ENCODE results near the gene PHC2.

The PHC2 gene

DNA sequence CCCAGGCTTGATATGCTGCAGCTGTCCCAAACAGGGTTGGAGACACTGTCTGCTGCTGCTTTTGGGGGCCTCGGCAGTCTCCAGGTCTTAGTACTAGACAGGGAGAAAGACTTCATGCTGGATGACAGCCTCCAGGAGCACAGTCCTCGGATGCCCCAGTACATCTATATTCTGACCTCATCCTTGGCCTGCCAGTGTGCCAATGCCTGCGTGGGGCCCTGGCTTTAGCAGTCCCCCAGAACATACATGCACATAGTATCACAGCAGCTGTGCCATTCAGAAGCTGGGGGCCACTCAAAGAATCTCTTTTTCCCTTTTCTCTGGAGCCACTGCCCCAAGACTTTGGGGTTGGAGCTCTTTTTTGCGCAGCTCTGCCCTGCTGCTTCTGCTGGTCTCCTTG is 37.1 kb upstream of the PHC2 start:
- no peak for TF ChIP-seq ZNF8 (CRISPR knock-in tag; IDR thresholded peaks at IDR 0.05)
- no peak for TF ChIP-seq ISL1 (CRISPR knock-in tag; IDR thresholded peaks at IDR 0.05)
- TF ChIP-seq ARNTL (CRISPR knock-in tag; IDR thresholded peaks at IDR 0.05; ENCODE audit: borderline replicate concordance, low read depth) = no peak
- TF ChIP-seq, protein P1, sequence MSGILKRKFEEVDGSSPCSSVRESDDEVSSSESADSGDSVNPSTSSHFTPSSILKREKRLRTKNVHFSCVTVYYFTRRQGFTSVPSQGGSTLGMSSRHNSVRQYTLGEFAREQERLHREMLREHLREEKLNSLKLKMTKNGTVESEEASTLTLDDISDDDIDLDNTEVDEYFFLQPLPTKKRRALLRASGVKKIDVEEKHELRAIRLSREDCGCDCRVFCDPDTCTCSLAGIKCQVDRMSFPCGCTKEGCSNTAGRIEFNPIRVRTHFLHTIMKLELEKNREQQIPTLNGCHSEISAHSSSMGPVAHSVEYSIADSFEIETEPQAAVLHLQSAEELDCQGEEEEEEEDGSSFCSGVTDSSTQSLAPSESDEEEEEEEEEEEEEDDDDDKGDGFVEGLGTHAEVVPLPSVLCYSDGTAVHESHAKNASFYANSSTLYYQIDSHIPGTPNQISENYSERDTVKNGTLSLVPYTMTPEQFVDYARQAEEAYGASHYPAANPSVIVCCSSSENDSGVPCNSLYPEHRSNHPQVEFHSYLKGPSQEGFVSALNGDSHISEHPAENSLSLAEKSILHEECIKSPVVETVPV (CRISPR knock-in tag; IDR thresholded peaks at IDR 0.05) = no peak
- TF ChIP-seq, protein P2, sequence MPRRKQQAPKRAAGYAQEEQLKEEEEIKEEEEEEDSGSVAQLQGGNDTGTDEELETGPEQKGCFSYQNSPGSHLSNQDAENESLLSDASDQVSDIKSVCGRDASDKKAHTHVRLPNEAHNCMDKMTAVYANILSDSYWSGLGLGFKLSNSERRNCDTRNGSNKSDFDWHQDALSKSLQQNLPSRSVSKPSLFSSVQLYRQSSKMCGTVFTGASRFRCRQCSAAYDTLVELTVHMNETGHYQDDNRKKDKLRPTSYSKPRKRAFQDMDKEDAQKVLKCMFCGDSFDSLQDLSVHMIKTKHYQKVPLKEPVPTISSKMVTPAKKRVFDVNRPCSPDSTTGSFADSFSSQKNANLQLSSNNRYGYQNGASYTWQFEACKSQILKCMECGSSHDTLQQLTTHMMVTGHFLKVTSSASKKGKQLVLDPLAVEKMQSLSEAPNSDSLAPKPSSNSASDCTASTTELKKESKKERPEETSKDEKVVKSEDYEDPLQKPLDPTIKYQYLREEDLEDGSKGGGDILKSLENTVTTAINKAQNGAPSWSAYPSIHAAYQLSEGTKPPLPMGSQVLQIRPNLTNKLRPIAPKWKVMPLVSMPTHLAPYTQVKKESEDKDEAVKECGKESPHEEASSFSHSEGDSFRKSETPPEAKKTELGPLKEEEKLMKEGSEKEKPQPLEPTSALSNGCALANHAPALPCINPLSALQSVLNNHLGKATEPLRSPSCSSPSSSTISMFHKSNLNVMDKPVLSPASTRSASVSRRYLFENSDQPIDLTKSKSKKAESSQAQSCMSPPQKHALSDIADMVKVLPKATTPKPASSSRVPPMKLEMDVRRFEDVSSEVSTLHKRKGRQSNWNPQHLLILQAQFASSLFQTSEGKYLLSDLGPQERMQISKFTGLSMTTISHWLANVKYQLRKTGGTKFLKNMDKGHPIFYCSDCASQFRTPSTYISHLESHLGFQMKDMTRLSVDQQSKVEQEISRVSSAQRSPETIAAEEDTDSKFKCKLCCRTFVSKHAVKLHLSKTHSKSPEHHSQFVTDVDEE (CRISPR knock-in tag; IDR thresholded peaks at IDR 0.05) = no peak
- TF ChIP-seq ESRRG (CRISPR knock-in tag; IDR thresholded peaks at IDR 0.05) = no peak
- TF ChIP-seq ZC3H10 (CRISPR knock-in tag; IDR thresholded peaks at IDR 0.05) = no peak
- TF ChIP-seq CSDC2 (CRISPR knock-in tag; IDR thresholded peaks at IDR 0.05) = no peak
- TF ChIP-seq RARB (CRISPR knock-in tag; IDR thresholded peaks at IDR 0.05) = no peak
- TF ChIP-seq ZFP3 (CRISPR knock-in tag; IDR thresholded peaks at IDR 0.05) = no peak
- no peak for TF ChIP-seq ZNF565 (CRISPR knock-in tag; conservative IDR thresholded peaks at IDR 0.05; ENCODE audit: low read depth)
- TF ChIP-seq TCF4 (CRISPR knock-in tag; IDR thresholded peaks at IDR 0.05; ENCODE audit: borderline replicate concordance) = no peak
- TF ChIP-seq, protein P3, sequence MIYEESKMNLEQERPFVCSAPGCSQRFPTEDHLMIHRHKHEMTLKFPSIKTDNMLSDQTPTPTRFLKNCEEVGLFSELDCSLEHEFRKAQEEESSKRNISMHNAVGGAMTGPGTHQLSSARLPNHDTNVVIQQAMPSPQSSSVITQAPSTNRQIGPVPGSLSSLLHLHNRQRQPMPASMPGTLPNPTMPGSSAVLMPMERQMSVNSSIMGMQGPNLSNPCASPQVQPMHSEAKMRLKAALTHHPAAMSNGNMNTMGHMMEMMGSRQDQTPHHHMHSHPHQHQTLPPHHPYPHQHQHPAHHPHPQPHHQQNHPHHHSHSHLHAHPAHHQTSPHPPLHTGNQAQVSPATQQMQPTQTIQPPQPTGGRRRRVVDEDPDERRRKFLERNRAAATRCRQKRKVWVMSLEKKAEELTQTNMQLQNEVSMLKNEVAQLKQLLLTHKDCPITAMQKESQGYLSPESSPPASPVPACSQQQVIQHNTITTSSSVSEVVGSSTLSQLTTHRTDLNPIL (CRISPR knock-in tag; IDR thresholded peaks at IDR 0.05; ENCODE audit: low read depth) = no peak
- no peak for TF ChIP-seq ZFP30 (CRISPR knock-in tag; IDR thresholded peaks at IDR 0.05)
- no peak for TF ChIP-seq BACH2 (CRISPR knock-in tag; IDR thresholded peaks at IDR 0.05; ENCODE audit: borderline replicate concordance)
- TF ChIP-seq SNAI2 (CRISPR knock-in tag; IDR thresholded peaks at IDR 0.05) = no peak
- no peak for TF ChIP-seq PPARA (CRISPR knock-in tag; IDR thresholded peaks at IDR 0.05; ENCODE audit: borderline replicate concordance)
- no peak for TF ChIP-seq ZNF70 (CRISPR knock-in tag; IDR thresholded peaks at IDR 0.05)
- TF ChIP-seq, protein P4, sequence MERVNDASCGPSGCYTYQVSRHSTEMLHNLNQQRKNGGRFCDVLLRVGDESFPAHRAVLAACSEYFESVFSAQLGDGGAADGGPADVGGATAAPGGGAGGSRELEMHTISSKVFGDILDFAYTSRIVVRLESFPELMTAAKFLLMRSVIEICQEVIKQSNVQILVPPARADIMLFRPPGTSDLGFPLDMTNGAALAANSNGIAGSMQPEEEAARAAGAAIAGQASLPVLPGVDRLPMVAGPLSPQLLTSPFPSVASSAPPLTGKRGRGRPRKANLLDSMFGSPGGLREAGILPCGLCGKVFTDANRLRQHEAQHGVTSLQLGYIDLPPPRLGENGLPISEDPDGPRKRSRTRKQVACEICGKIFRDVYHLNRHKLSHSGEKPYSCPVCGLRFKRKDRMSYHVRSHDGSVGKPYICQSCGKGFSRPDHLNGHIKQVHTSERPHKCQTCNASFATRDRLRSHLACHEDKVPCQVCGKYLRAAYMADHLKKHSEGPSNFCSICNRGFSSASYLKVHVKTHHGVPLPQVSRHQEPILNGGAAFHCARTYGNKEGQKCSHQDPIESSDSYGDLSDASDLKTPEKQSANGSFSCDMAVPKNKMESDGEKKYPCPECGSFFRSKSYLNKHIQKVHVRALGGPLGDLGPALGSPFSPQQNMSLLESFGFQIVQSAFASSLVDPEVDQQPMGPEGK (CRISPR knock-in tag; IDR thresholded peaks at IDR 0.05; ENCODE audit: borderline replicate concordance) = no peak
- ATAC-seq = no peak

DNA sequence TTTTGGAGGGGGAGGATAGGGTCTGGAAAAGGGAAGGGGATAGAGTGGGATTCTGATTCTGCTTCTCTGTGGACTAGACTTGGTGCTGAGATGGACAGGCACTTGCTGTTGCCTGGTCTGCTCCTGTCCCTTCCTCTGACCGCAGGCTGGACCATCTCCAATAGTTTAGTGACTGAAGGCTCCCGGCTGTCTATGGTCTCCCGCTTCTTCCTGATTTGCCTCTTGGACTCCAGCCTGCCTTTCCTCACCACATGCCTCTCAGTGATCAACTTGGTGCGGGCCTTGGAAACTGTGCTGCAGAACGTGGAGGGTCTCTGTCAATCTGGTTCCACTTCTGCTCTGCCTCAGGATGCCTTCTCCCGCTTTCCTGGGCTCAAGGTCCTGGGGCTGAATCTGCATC is 35.3 kb upstream of the PHC2 start:
- no peak for ATAC-seq
- TF ChIP-seq, protein P2 (CRISPR knock-in tag; IDR thresholded peaks at IDR 0.05) = no peak
- TF ChIP-seq ESRRG (CRISPR knock-in tag; IDR thresholded peaks at IDR 0.05) = no peak
- TF ChIP-seq GLIS3 (CRISPR knock-in tag; IDR thresholded peaks at IDR 0.05) = no peak
- TF ChIP-seq ZNF70 (CRISPR knock-in tag; IDR thresholded peaks at IDR 0.05) = no peak
- TF ChIP-seq SNAI2 (CRISPR knock-in tag; IDR thresholded peaks at IDR 0.05) = no peak
- TF ChIP-seq, protein P3 (CRISPR knock-in tag; IDR thresholded peaks at IDR 0.05; ENCODE audit: low read depth) = no peak
- TF ChIP-seq ARNTL (CRISPR knock-in tag; IDR thresholded peaks at IDR 0.05; ENCODE audit: borderline replicate concordance, low read depth) = no peak
- TF ChIP-seq BACH2 (CRISPR knock-in tag; IDR thresholded peaks at IDR 0.05; ENCODE audit: borderline replicate concordance) = no peak
- TF ChIP-seq RARB (CRISPR knock-in tag; IDR thresholded peaks at IDR 0.05) = no peak
- no peak for TF ChIP-seq ZNF8 (CRISPR knock-in tag; IDR thresholded peaks at IDR 0.05)
- no peak for TF ChIP-seq ZC3H10 (CRISPR knock-in tag; IDR thresholded peaks at IDR 0.05)
- TF ChIP-seq, protein P1 (CRISPR knock-in tag; IDR thresholded peaks at IDR 0.05) = no peak
- no peak for TF ChIP-seq TOX (CRISPR knock-in tag; IDR thresholded peaks at IDR 0.05; ENCODE audit: borderline replicate concordance)
- no peak for TF ChIP-seq ZFP3 (CRISPR knock-in tag; IDR thresholded peaks at IDR 0.05)
- TF ChIP-seq, protein P5, sequence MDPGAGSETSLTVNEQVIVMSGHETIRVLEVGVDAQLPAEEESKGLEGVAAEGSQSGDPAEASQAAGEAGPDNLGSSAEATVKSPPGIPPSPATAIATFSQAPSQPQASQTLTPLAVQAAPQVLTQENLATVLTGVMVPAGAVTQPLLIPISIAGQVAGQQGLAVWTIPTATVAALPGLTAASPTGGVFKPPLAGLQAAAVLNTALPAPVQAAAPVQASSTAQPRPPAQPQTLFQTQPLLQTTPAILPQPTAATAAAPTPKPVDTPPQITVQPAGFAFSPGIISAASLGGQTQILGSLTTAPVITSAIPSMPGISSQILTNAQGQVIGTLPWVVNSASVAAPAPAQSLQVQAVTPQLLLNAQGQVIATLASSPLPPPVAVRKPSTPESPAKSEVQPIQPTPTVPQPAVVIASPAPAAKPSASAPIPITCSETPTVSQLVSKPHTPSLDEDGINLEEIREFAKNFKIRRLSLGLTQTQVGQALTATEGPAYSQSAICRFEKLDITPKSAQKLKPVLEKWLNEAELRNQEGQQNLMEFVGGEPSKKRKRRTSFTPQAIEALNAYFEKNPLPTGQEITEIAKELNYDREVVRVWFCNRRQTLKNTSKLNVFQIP (CRISPR knock-in tag; IDR thresholded peaks at IDR 0.05; ENCODE audit: borderline replicate concordance, low read depth) = no peak
- no peak for TF ChIP-seq ZFP30 (CRISPR knock-in tag; IDR thresholded peaks at IDR 0.05)
- no peak for TF ChIP-seq ISL1 (CRISPR knock-in tag; IDR thresholded peaks at IDR 0.05)
- no peak for TF ChIP-seq OSR1 (CRISPR knock-in tag; IDR thresholded peaks at IDR 0.05)
- TF ChIP-seq CSDC2 (CRISPR knock-in tag; IDR thresholded peaks at IDR 0.05) = no peak
